Astrocyte of the cerebellum (primary cell): ENCODE results near the gene SUN3.

ENCODE experiments used
- DNase-seq: peaks from one replicate; pipeline ENCODE4 v3.0.0-alpha.2; 2011; ENCODE audit warnings: low read depth
- H3K4me3 ChIP-seq: 2 replicates; pipeline ENCODE4 v1.5.1; 2011; ENCODE audit warnings: mild to moderate bottlenecking, low read depth, low read length, moderate library complexity
- CTCF ChIP-seq: IDR thresholded peaks from 2 replicates; pipeline ENCODE4 v1.5.1; 2012; ENCODE audit warnings: low read length, low read depth, moderate library complexity, mild to moderate bottlenecking; ENCODE audit errors: missing control alignments
- in situ Hi-C: cut with HindIII; loops from 2 replicates; pipeline ENCODE4 v1.10.0; 2017; ENCODE audit warnings: low sequenced_read_pairs

Gene SUN3

GRCh38 chr7:48058990-48059389 is 30.1 kb upstream of the SUN3 start:
- DNase-seq = no peak
- in situ Hi-C loops = no loop called here
- no peak for TF ChIP-seq CTCF
- H3K4me3 ChIP-seq = no peak overlapping the region

DNA sequence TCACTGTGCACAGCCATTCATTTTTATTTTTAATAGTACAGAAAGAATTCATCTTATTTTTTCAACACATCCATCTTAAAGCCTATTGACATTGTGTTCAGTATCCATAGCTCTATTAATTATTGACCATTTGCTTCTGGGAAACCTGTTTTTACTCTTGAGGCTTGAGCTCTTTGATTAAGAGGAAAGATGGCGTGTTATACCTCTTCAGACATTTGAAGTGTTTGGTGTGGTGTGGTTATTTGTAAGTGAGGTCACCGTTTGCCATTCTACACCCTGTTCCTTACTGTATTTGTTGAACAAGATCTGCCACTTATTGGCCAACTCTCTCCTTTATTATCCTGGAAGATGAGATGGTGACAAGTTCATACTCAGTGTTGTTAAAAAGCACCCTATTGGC is 24.8 kb upstream of the SUN3 start:
- TF ChIP-seq CTCF = no peak
- H3K4me3 ChIP-seq = no peak overlapping the region
- in situ Hi-C loops = no loop called here
- no peak for DNase-seq

GRCh38 chr7:48052748-48053147 is 23.8 kb upstream of the SUN3 start:
- TF ChIP-seq CTCF = no peak
- no peak for DNase-seq
- in situ Hi-C loops = no loop called here
- no peak overlapping the region for H3K4me3 ChIP-seq

DNA sequence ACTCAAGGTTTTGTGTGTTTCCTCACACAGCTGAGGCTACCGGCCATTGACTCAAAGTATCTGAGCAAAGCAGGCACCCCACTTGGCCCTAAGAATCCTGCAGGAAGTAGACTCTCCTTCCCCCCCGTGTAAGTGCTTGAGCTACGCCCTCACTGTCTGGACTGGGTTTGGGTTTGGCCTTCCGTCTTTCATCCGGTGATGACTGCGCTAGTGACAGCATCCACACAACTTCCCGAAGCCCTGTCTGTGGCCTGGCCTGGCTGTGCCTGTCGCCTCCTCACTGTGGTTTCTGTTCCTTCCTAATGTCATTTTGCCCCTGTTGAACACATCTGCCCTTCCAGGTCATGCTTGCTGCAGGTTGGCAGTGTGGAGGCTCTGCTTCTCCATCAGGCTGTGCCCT is 20.9 kb upstream of the SUN3 start:
- DNase-seq = no peak
- no peak overlapping the region for H3K4me3 ChIP-seq
- in situ Hi-C loops = no loop called here
- no peak for TF ChIP-seq CTCF

- no peak for TF ChIP-seq CTCF
- in situ Hi-C loops = no loop called here
- H3K4me3 ChIP-seq = no peak overlapping the region
- DNase-seq = no peak
These were observed 19.2 kb upstream of the SUN3 start for GRCh38 chr7:48048113-48048512.

- in situ Hi-C loops = no loop called here
- no peak for DNase-seq
- no peak for TF ChIP-seq CTCF
- no peak overlapping the region for H3K4me3 ChIP-seq
These were observed 17.6 kb upstream of the SUN3 start for GRCh38 chr7:48046458-48046857.

GRCh38 chr7:48045195-48045765 is 16.4 kb upstream of the SUN3 start:
- H3K4me3 ChIP-seq = no peak overlapping the region
- no peak for DNase-seq
- in situ Hi-C loops = no loop called here
- TF ChIP-seq CTCF = no peak
